Transverse colon (tissue), 4 donors: ENCODE measurements around the gene KAT8.

Source experiments
- CTCF ChIP-seq, 5 experiments: fragments of 200-600 bp in 3 of 5; fragments of 450-650 bp in 2 of 5; sonication (generic) in 3 of 5; IDR thresholded peaks; 1 replicate in 2 of 5; 2 replicates in 3 of 5; pipeline ENCODE4 v1.5.1; 2016 to 2017; ENCODE audit warnings: antibody characterized with exemption in 5 of 5, inconsistent platforms in 3 of 5, mild to moderate bottlenecking in 2 of 5, moderate library complexity in 1 of 5
- POLR2A ChIP-seq: fragments of 450-650 bp; IDR thresholded peaks from one replicate; pipeline ENCODE4 v1.6.1; 2016; ENCODE audit warnings: antibody characterized with exemption, mild to moderate bottlenecking, moderate library complexity
- POLR2AphosphoS5 ChIP-seq, 3 donors: sonication (generic); formaldehyde crosslinking; IDR thresholded peaks; one replicate each; pipeline ENCODE4 v1.6.1; 2016; ENCODE audit warnings: antibody characterized with exemption in 3 of 3

GRCh38 chr16:31083081-31083480 is 34.4 kb upstream of the KAT8 start:
- TF ChIP-seq CTCF (IDR thresholded peaks at IDR 0.05), result no peak
- TF ChIP-seq POLR2AphosphoS5 (IDR thresholded peaks at IDR 0.05), result no peak
- TF ChIP-seq POLR2A, result no peak
